Measurements from ENCODE around the gene LIMA1. TPM values are rescaled to one million over a fixed set of nuclear protein-coding genes. Genes with fewer than 3 reads are reported as not detected.

LIMA1 gene
- total RNA-seq, 4 donors from 2014 or later = 194 to 256 (median 228) TPM

DNA sequence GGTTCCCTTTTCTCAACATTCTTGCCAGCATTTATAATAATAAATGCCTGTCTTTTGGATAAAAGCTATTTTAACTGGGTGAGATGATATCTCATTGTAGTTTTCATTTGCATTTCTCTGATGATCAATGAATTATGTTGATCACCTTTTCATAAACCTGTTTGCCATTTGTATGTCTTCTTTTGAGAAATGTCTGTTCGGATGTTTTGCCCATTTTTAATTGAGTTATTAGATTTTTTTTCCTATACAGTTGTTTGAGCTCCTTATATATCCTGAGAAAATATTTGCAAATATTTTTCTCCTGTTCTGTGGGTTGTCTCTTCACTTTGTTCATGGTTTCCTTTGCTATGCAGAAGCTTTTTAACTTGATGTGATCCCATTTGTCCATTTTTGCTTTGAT, 8.1 kb upstream of the LIMA1 start:
- TF ChIP-seq, protein P1, sequence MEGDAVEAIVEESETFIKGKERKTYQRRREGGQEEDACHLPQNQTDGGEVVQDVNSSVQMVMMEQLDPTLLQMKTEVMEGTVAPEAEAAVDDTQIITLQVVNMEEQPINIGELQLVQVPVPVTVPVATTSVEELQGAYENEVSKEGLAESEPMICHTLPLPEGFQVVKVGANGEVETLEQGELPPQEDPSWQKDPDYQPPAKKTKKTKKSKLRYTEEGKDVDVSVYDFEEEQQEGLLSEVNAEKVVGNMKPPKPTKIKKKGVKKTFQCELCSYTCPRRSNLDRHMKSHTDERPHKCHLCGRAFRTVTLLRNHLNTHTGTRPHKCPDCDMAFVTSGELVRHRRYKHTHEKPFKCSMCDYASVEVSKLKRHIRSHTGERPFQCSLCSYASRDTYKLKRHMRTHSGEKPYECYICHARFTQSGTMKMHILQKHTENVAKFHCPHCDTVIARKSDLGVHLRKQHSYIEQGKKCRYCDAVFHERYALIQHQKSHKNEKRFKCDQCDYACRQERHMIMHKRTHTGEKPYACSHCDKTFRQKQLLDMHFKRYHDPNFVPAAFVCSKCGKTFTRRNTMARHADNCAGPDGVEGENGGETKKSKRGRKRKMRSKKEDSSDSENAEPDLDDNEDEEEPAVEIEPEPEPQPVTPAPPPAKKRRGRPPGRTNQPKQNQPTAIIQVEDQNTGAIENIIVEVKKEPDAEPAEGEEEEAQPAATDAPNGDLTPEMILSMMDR (IDR thresholded peaks at IDR 0.05; ENCODE audit: low read depth) = no peak

DNA sequence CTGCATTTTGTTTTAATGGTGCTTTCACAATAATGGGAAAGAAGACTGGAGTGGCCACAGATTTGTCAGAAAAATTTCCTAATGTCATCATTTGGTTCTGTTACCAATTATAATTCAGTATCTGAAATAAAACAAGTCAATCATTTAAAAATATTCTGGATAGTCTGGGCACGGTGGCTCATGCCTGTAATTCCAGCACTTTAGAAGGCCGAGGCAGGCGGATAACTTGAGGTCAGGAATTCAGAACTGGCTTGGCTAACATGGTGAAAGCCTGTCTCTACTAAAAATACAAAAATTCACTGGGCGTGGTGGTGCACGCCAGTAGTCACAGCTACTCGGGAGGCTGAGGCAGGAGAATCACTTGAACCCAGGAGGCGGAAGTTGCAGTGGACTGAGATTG, 4.0 kb upstream of the LIMA1 start:
- TF ChIP-seq, protein P1 (IDR thresholded peaks at IDR 0.05; ENCODE audit: low read depth) = no peak

DNA sequence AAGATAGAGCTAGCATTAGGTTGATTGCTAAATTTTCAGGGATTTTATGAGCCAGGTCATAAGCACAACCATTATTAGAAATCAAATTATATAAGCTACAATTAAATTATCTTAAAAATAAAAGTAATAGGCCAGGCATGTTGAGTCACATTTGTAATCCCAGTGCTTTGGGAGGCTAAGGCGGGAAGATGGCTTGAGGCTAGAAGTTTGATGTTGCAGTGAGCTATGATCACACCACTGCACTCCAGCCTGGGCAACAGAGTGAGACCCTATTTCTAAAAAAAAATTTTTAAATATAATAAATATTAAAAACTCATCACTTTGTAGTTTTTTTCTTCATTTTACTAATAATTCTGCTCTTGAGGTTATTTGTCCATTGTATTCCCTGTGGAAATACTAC, 1.9 kb upstream of the LIMA1 start:
- TF ChIP-seq, protein P1 (IDR thresholded peaks at IDR 0.05; ENCODE audit: low read depth) = no peak

DNA sequence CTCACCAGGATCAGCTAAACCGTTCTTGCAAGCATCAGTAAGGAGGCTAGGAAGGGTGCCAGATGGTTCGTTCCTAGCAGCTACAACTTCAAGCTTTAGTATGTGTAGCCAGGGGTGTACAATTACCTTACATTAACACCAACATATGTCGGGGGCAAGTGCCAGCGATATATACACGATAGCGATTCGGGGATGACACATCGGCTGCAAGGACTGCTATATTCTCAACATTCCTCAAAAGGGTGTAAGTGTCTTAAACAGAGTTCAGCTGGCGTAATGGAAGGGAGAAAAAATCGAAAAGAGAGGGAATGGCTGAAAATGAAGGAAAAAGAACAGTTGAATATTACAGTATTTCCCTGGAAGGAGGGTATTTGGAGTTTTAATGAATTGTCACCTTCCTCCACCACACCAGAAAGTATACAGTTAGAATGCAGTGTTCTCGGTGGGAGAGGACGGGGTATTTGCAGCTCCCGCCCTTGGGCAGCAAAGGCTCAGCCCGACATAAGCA, 545 bp downstream of the LIMA1 start:
- TF ChIP-seq, protein P1 (IDR thresholded peaks at IDR 0.05; ENCODE audit: low read depth) = no peak

DNA sequence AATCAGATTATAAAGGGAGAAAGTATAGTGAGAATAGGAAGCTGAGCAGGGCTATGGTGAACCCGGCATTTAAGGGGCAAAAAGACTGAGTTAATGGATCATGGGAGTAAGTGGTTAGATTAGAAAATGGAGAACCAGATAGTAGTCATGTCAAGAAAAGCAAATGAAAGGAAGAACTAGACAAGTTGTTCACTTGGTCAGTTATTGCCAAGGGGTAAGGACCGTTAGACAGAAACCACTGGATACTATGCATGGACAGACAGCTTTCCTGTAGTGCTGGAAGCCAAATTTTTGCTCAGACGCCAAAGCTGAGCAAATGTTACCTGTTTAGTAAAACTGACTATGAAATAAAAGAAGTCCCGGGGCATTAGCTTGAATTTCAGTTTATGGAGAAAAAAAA, 3.8 kb downstream of the LIMA1 start:
- TF ChIP-seq, protein P1 (IDR thresholded peaks at IDR 0.05; ENCODE audit: low read depth) = no peak

DNA sequence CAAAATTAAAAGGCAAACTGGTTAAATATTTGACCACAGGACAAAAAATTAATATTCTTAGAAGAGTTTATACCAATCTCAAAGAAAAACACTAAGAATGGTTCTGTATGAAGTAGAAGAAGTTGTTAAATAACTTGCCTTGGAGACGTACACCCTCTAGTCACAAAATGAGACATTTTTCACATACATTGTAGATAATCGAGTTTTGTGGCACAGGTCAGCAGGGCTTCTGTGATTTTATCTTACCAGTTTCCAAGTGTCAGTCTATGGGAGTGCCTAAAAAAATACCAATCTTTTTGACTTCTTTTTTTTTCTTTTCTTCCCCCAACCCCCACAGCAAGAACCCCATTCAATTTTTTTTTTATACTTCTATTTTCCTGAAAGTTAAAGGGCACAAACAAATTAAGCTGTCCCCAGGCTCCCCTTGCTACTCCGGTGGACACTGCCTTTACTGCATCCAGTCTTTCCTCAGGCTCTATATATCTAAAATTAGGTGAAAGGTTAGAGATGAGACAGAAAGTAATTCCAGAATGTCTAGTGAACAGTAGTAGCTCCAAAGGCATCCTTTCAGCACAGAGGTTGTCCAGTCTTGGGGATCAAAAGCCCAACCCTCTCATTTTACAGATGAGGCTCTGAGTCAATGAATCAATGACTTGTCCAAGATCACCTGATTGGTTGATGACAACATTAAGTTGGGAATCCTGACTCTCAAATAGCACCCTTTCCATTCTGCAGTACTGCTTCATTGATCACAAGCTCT, 6.2 kb downstream of the LIMA1 start:
- TF ChIP-seq, protein P1 (IDR thresholded peaks at IDR 0.05; ENCODE audit: low read depth) = no peak

DNA sequence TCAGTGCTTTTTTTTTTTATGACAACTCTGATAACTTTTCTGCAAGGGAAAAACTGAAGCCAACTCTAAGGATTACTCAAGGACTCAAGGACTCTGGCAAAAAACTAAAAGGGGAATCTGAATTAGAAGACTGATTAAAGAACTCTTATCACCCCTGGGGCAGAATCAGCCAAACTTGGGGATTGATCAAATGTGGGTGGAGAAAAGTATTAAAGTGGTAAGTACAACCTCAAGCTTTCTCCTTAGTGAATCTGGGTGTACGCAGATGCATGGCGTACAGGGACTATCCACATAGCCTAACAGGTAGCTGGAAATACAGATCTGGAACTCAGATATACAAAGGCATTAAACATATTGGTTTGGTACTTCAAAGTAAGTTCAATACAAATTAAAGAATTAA, 7.3 kb downstream of the LIMA1 start:
- TF ChIP-seq, protein P1 (IDR thresholded peaks at IDR 0.05; ENCODE audit: low read depth) = no peak

Measured in subcutaneous adipose tissue (tissue), 4 donors.